Measurements from ENCODE around the gene ZNF496. TPM values are rescaled to one million over a fixed set of nuclear protein-coding genes. Genes with fewer than 3 reads are reported as not detected.
"Not testable (repeated sequence)": the region's sequence is repeated elsewhere in the genome, so short reads cannot be mapped to it uniquely, and the experiment has no call there.

ZNF496 gene
- 7.9 and 9.3 TPM in 2 replicates for total RNA-seq (2014; rRNA removed; shearing (Covaris generic))
- polyA plus RNA-seq (2015; cell fraction: cytosol; rRNA removed) = 17.5 and 18.8 TPM in 2 replicates
- 17.0 and 17.8 TPM in 2 replicates for polyA plus RNA-seq (2015; cell fraction: nucleus; rRNA removed)

DNA sequence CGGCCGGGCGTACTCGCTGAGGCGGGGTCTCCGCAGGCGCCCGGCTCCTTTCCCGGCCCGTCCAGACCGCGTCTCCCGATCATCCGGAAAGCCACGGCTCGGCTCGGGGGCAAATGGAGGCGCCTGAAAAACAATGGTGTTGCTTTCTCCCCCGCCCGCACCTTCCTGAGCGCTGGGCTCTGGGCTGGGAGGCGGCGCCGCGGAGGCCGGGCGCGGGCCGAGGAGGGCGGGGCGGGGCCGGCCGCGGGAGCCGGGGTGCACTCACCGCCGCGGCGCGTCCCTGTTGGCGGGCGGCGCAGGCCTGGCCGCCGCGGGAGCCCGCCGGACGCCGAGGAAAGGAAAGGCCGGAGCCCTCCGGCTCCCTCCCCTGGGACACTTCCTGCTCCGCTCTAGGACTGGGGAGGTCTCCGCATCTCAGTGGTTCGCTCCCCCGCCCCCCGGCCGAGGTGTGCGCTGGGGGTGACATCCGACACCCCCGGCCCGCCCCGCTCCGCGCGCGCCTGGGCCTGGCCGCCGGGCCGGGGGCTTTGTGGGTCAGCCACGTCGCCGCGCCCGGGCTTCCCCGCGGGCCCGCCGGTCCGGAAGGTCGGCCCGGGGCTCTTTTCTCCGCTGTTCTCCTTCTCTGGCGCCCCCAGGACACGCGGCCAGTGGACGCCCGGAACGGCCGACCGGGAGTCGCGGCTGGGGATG, at the start of gene ZNF496:
Gene ZNF496, minus strand, starts transcription at position 343 of the 690 bp plus-strand sequence. CDS start 2,289 bp downstream, outside the sequence.
- in situ Hi-C loops (cut with HindIII; ENCODE audit: low pct_unique_long_range_greater_than_20kb, low sequenced_read_pairs) = no loop called here
- peak; percentile 53 for DNase-seq (ENCODE audit: low read depth, low spot score)

GRCh38 chr1:247378334-247379073, 46.8 kb upstream of the ZNF496 start:
- DNase-seq (ENCODE audit: low read depth, low spot score) = no peak
- in situ Hi-C loops (cut with HindIII; ENCODE audit: low pct_unique_long_range_greater_than_20kb, low sequenced_read_pairs) = no loop called here

GRCh38 chr1:247377656-247378055, 46.0 kb upstream of the ZNF496 start:
- DNase-seq (ENCODE audit: low read depth, low spot score); in situ Hi-C loops (cut with HindIII; ENCODE audit: low pct_unique_long_range_greater_than_20kb, low sequenced_read_pairs): not testable (repeated sequence)

- in situ Hi-C loops (cut with HindIII; ENCODE audit: low pct_unique_long_range_greater_than_20kb, low sequenced_read_pairs) = no loop called here
- DNase-seq (ENCODE audit: low read depth, low spot score) = no peak
Measured at GRCh38 chr1:247376659-247377058, 45.0 kb upstream of the ZNF496 start.

DNA sequence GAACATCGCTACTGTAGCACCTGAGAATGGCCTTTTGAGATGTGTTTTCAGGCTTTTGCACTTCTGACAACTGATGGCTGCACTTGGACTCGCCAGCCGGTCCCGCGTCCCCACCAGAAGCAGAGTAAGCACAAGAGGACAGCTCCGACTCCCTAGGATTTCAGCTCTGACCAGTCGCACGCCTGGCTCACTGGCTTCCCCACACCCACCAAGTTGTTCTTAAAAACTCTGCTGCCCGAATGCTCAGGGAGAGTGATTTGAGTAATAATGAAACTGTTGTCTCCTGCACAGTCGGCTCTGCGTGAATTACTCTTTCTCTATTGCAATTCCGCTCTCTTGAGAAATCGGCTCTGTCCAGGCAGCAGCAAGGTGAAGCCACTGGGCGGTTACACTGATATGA, 44.1 kb upstream of the ZNF496 start:
- in situ Hi-C loops (cut with HindIII; ENCODE audit: low pct_unique_long_range_greater_than_20kb, low sequenced_read_pairs) = no loop called here
- no peak for DNase-seq (ENCODE audit: low read depth, low spot score)

GRCh38 chr1:247374651-247375334, 43.1 kb upstream of the ZNF496 start:
- DNase-seq (ENCODE audit: low read depth, low spot score) = not testable (repeated sequence)

GRCh38 chr1:247373721-247374141, 42.1 kb upstream of the ZNF496 start:
- DNase-seq (ENCODE audit: low read depth, low spot score) = peak; percentile 71
- in situ Hi-C loops (cut with HindIII; ENCODE audit: low pct_unique_long_range_greater_than_20kb, low sequenced_read_pairs) = no loop called here

More at GRCh38 chr1:247374651-247375334, 43.1 kb upstream of the ZNF496 start:
- in situ Hi-C loops (cut with HindIII; ENCODE audit: low pct_unique_long_range_greater_than_20kb, low sequenced_read_pairs) = not testable (repeated sequence)

- in situ Hi-C loops (cut with HindIII; ENCODE audit: low pct_unique_long_range_greater_than_20kb, low sequenced_read_pairs) = no loop called here
Measured at GRCh38 chr1:247371801-247372259, 40.2 kb upstream of the ZNF496 start.

GRCh38 chr1:247370786-247371732, 39.4 kb upstream of the ZNF496 start:
- DNase-seq (ENCODE audit: low read depth, low spot score) = no peak
- in situ Hi-C loops (cut with HindIII; ENCODE audit: low pct_unique_long_range_greater_than_20kb, low sequenced_read_pairs) = no loop called here

More at GRCh38 chr1:247371801-247372259, 40.2 kb upstream of the ZNF496 start:
- no peak for DNase-seq (ENCODE audit: low read depth, low spot score)

DNA sequence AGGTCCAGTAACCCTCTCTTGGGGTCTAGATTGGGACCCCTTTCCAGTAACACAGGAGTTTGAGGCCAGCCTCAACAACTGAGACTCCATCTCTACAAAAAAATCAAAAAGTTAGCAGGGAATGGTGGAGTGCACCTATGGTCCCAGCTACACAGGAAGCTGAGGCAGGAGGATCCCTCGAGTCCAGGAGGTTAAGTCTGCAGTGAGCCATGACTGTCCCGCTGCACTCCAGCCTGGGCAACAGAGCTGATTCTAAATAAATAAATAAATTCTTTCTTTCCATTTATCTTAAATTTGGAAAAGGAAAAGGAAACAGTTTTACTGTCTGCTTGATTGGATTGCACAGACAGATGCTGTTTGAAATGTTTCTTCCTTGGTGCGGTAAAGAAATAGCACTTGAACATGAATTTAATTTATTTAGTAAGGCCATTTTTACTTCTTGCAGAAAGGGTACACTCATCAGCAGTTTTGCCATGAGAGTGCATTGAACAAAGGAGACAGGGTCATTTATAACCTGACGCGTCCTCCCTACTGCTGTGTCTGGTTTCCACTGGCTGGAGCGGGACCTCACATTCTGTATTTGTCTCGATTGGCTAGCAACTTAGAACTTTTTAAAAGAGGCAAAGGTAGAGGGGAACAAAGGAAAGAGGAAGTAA, 37.0 kb upstream of the ZNF496 start:
- no peak for DNase-seq (ENCODE audit: low read depth, low spot score)
- in situ Hi-C loops (cut with HindIII; ENCODE audit: low pct_unique_long_range_greater_than_20kb, low sequenced_read_pairs) = no loop called here

DNA sequence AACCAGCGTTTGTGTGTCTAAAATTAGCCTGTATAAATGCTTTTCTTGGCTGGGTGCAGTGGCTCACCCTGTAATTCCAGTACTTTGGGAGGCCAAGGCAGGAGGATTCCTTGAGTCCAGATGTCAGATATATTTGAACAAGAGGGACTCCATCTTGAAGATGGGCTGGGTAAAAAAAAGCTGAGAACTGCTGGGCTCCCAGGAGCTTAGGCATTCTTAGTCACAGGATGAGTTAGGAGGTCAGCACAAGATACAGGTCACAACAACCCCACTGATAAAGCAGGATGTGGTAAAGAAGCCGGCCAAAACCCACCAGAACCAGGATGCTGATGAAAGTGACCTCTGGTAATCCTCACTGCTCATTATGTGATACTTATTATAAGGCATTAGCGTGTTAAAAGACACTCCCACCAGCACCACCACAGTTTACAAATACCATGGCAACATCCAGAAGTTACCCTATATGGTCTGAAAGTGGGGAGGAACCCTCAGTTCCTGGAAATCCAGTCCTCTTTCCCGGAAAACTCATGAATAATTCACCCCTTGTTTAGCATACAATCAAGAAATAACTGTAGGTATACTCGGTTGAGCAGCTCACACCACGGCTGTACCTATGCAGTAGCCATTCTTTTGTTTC, 36.2 kb upstream of the ZNF496 start:
- in situ Hi-C loops (cut with HindIII; ENCODE audit: low pct_unique_long_range_greater_than_20kb, low sequenced_read_pairs) = no loop called here
- no peak for DNase-seq (ENCODE audit: low read depth, low spot score)

DNA sequence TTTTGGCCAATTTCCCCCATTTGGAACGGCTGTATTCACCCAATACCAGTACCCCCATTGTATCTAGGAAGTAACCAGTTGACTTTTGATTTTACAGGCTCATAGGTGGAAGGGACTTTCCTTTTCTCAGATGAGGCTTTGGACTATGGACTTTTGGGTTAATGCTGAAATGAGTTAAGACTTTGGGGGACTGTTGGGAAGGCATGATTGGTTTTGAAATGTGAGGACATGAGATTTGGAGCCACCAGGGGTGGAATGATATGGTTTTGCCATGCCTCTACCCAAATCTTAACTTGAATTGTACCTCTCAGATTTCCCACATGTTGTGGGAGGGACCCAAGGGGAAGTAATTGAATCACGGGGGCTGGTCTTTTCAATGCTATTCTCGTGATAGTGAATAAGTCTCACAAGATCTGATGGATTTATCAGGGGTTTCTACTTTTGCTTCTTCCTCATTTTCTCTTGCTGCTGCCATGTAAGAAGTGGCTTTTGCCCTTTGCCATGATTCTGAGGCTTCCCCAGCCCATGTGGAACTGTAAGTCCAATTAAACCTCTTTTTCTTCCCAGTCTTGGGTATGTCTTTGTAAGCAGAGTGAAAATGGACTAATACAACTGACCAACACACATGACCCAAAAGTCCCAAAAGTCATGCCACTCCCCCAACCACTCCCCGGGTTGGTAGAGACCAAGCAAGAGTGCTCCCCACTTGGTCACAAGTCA, 35.4 kb upstream of the ZNF496 start:
- DNase-seq (ENCODE audit: low read depth, low spot score) = no peak
- in situ Hi-C loops (cut with HindIII; ENCODE audit: low pct_unique_long_range_greater_than_20kb, low sequenced_read_pairs) = no loop called here

DNA sequence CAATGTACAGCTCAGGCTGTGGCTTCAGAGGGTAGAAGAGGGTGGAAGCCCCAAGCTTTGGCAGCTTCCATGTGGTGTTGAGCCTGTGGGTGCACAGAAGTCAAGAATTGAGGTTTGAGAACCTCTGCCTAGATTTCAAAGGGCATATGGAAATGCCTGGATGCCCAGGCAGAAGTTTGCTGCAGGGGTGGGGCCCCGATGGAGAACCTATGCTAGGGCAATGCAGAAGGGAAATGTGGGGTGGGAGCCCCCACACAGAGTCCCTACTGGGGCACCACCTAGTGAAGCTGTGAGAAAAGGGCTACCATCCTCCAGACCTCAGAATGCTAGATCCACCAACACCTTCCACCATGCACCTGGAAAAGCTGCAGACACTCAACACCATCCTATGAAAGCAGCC, 34.7 kb upstream of the ZNF496 start:
- in situ Hi-C loops (cut with HindIII; ENCODE audit: low pct_unique_long_range_greater_than_20kb, low sequenced_read_pairs); DNase-seq (ENCODE audit: low read depth, low spot score): not testable (repeated sequence)

DNA sequence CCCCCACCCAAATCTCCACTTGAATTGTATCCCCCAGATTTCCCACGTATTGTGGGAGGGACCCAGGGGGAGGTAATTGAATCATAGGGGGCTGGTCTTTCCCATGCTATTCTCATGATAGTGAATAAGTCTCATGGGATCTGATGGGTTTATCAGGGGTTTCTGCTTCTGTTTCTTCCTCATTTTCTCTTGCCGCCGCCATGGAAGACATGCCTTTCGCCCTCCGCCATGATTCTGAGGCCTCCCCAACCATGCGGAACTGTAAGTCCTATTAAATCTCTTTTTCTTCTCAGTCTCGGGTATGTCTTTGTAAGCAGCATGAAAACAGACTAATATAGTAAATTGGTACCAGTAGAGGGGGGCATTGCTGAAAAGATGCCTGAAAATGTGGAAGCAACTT, 33.4 kb upstream of the ZNF496 start:
- in situ Hi-C loops (cut with HindIII; ENCODE audit: low pct_unique_long_range_greater_than_20kb, low sequenced_read_pairs) = no loop called here
- no peak for DNase-seq (ENCODE audit: low read depth, low spot score)

- in situ Hi-C loops (cut with HindIII; ENCODE audit: low pct_unique_long_range_greater_than_20kb, low sequenced_read_pairs); DNase-seq (ENCODE audit: low read depth, low spot score): not testable (repeated sequence)
Measured at GRCh38 chr1:247363000-247363399, 31.3 kb upstream of the ZNF496 start.

- in situ Hi-C loops (cut with HindIII; ENCODE audit: low pct_unique_long_range_greater_than_20kb, low sequenced_read_pairs) = no loop called here
- no peak for DNase-seq (ENCODE audit: low read depth, low spot score)
Measured at GRCh38 chr1:247362153-247362552, 30.5 kb upstream of the ZNF496 start.

All from SK-MEL-5 (cell line).